Stimulated activated CD4-positive, alpha-beta T cell treated with anti-CD3 and anti-CD28 coated beads, Interleukin-15, amount 100 ng/mL, for 1 hour (primary cell): ENCODE results near the gene ARHGAP22.
"Not testable (repeated sequence)": the region's sequence is repeated elsewhere in the genome, so short reads cannot be mapped to it uniquely, and the experiment has no call there.

Source experiments
- DNase-seq, 2 donors: peaks; one replicate each; pipeline ENCODE4 v3.0.0-alpha.2; 2020; ENCODE audit warnings: low read depth in 1 of 2, low spot score in 1 of 2

ARHGAP22 gene

GRCh38 chr10:48437546-48437945, 167.3 kb downstream of the ARHGAP22 start:
- no peak for DNase-seq

DNA sequence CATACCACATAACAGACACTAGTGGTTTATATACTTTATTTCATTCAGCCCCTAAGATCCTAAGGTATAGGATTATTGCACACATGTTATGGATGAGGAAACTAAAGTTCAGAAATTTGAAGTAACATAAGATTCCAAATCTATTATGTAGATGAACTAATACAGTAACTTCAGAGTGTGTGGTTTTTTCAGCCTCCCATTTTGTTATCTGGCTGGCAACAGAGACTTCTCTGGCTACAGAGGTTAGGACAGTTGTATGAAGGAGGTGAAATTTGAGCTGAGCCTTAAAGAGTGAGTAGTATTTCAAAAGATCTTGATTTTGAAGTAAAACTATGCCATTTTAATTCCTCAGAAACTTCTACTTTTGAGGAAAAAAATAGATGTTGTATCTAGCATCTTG, 173.0 kb downstream of the ARHGAP22 start:
- DNase-seq: no peak

DNA sequence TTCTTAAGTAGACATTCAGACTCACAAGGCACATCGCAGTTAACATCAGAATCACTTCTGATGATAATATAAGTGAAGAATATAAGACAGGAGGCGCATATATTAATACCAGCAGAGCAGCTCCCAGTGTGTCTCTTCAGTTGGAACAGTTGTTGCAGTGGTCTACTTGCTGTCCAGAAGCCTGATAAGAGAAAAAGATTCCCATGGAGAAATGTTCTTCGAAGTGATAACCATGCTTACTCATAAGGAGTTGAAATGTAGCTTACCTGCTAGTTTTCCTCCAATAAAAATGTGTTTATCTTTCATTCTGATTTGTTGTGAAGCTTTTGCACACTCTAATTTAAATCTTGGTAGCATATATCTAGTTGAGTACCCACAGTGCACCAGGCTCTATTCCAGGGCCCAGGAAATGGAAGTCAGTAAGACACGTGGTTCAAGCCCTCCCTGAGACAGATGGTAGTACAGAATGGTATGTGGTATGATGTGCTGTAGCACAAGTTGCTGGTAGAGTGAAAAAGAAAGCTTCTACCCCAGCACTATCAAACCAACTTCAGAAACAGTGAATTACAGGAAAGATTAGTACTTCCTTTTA, 174.4 kb downstream of the ARHGAP22 start:
- DNase-seq: no peak

DNA sequence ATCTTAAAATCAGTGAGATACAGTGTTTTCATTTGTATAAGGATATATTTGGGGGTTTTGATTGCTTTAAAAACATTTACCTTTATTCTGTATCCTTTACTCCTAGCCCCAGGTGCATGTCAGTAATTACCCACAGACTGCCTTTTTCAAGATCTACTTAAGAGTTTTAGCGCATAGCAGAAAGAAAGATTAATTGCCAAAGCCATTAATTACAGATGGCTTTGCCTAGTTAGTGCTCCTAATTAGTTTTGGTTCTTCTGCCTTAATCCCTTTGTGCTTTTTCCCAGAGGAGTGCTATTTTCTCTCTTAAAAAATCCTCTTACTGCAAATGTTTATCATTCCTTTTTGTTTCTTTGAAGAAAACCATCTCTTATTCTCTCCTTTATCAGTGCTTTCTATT, 175.6 kb downstream of the ARHGAP22 start:
- DNase-seq: no peak

DNA sequence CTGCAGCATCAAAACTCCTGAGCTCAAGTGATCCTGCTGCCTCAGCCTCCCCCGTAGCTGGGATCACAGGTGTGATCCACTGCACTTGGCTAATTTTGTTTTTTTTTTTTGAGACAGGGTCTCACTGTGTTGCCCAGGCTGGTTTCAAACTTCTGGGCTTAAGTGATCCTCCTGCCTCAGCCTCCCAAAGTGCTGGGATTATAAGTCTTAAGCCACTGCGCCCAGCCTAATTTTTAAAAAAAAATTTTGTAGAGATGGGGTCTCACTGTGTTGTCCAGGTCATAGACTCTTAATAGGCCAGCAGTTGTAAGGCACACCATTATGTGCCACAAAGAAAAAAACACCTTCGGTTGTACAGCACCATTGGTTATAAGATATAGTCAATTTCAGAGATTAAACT, 176.0 kb downstream of the ARHGAP22 start:
- DNase-seq: no peak

DNA sequence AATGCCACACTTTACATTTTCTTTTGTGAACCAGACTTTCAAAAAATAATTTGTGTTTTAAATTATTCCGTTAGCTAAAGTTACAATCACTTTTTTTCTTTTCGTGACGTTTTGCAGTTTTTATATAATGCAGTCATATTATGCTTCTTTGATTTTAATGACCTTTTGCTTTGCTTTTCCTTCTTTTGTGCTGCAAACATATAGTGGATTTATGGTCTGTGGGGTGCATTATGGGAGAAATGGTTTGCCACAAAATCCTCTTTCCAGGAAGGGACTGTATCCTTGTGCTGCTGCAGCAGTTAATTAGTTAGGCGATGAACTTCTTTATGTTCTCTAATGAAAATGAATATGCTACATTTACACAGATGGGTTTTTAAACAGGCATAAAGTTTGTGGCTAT, 181.0 kb downstream of the ARHGAP22 start:
- DNase-seq: no peak

DNA sequence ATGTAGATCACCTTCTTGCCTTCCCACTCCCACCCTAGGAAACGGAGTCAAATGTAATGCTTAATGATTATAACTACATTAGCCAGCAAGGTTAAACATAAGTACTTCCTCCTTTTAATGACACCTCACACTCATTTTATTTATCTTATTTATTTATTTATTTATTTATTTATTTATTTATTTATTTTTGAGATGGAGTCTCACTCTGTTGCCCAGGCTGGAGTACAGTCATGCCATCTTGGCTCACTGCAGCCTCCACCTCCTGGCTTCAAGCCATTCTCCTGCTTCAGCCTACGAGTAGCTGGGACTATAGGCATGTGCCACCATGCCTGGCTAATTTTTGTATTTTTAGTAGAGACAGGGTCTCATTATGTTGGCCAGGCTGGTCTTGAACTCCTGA, 183.0 kb downstream of the ARHGAP22 start:
- not testable (repeated sequence) for DNase-seq

- no peak for DNase-seq
These were observed 185.2 kb downstream of the ARHGAP22 start for GRCh38 chr10:48419714-48420113.

DNA sequence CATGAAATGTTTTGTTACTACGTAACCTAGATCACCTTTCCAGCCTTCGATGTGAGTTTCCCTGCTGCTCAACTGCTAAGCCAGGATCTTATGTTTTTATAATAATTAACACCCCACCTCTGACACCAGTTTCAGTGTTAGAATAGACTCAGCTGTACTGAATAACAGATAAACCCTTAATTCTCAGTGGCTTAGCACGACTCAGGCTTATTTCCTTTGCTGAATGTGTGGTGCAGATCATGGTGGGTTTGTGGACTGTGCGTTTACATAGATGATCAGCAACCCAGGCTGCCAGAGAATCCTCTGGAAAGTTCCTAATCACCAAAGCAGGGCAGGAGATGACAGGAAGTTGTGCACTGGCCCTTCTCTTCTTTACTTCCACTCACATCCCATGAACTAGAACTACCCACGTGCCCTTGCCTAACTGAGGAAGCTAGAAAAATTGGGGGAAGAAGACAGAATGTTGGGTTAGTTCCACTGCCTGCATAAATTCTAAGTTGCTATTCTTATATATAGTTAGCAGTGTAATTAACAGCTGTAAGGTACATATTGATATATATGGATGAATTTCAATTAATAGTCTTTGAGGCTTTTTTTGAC, 186.6 kb downstream of the ARHGAP22 start:
- DNase-seq: no peak

- no peak for DNase-seq
These were observed 187.5 kb downstream of the ARHGAP22 start for GRCh38 chr10:48417374-48417773.

- no peak for DNase-seq
These were observed 188.2 kb downstream of the ARHGAP22 start for GRCh38 chr10:48416584-48417232.

DNA sequence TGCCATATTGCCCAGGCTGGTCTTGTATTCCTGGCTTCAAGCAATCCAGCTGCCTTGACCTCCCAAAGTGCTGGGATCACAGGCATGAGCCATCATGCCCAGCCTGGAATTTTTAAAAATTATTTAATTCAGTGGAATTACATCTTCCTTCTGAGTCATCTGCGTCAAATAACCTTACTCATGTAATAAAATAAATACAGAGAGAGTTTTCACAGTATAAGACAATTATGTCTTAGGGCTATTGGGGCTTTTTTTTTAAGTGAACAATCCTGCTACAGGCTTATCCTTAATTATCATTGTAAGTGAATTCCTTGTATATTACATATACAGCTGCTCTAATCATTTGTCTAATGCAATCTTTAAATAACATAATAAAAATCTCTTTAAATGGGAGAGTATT, 190.1 kb downstream of the ARHGAP22 start:
- no peak for DNase-seq

- DNase-seq: no peak
These were observed 190.7 kb downstream of the ARHGAP22 start for GRCh38 chr10:48414160-48414559.

DNA sequence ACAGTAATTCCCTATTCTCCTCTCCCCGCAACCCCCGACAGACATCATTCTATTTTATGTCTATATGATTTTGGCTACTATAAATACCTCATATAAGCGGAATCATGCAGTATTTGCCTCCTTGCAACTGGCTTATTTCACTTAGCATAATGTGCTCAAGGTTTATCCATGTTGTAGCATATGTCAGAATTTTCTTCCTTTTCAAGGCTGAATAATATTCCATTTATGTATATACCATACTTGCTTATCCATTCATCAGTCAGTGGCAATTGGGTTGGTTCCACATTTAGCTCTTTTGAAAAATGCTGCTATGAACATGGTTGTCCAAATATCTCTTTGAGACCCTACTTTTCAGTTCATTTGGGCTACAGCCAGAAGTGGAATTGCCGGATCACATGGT, 191.9 kb downstream of the ARHGAP22 start:
- no peak for DNase-seq

DNA sequence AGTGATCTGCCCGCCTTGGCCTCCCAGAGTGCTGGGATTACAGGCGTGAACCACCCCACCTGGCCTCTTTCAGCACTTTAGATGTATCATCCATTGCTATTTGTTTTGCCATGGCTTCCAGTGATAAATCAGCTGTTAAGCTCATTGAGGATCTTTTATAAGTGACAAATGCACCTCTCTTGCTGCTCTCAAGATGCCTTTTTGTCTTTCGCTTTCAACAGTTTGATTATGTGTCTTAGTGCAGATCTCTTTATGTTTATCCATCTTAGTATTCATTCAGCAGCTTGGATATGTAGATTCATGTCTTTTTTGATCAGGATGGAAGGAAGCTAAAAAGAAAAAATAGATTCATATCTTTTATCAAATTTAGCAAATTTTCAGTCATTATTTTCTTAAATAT, 192.8 kb downstream of the ARHGAP22 start:
- no peak for DNase-seq

DNA sequence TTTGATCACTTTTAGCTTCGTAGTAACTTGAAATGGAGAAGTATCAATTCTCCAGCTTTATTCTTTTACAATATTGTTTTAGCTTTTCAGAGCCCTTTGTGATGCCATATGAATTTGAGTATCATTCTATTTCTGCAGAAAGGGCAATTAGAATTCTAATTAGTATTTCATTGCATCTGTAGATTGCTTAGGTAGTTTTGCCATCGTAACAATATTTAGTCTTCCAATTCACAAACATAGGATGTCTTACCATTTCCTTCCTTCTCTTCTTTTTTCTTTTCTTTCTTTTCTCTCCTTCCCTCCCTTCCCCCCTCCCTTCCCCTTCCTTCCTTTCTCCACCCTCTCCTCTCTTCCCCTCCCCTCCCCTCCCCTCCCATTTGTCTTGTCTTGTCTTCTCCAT, 193.4 kb downstream of the ARHGAP22 start:
- no peak for DNase-seq

DNA sequence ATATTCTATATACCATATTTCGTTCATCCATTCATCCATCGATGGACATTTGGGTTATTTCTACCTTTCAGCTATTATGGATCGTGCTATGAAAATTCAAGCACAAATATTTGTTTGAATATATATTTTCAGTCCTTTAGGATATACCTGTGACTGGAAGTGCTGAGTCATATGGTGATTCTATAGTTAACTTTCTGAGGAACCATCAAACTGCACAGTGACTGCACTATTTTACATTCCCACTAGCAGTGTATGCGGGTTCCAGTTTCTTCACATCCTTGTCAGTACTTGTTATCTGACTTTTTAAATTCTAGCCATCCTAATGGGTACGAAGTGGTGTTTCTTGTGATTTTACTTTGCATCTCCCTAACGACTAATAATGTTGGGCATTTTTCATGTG, 194.4 kb downstream of the ARHGAP22 start:
- DNase-seq: no peak

GRCh38 chr10:48406658-48407057, 198.2 kb downstream of the ARHGAP22 start:
- no peak for DNase-seq

GRCh38 chr10:48406204-48406603, 198.7 kb downstream of the ARHGAP22 start:
- no peak for DNase-seq

DNA sequence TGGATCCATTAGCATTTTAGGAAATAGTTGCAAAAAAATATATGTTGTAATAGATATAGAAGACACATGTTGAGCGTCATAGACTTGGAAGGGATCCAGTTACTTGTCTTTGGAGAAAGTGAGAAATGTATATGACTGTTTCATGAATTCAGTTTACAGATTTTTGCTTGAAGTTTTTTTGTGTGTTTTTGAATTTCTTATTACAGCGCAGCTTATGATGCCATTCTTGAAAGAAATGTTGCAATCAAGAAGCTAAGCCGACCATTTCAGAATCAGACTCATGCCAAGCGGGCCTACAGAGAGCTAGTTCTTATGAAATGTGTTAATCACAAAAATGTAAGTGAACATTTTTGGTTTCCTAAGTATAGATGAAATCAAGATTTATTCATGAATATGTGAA, 200.2 kb downstream of the ARHGAP22 start:
- DNase-seq: no peak

- DNase-seq: no peak
These were observed 204.0 kb downstream of the ARHGAP22 start for GRCh38 chr10:48400850-48401220.

DNA sequence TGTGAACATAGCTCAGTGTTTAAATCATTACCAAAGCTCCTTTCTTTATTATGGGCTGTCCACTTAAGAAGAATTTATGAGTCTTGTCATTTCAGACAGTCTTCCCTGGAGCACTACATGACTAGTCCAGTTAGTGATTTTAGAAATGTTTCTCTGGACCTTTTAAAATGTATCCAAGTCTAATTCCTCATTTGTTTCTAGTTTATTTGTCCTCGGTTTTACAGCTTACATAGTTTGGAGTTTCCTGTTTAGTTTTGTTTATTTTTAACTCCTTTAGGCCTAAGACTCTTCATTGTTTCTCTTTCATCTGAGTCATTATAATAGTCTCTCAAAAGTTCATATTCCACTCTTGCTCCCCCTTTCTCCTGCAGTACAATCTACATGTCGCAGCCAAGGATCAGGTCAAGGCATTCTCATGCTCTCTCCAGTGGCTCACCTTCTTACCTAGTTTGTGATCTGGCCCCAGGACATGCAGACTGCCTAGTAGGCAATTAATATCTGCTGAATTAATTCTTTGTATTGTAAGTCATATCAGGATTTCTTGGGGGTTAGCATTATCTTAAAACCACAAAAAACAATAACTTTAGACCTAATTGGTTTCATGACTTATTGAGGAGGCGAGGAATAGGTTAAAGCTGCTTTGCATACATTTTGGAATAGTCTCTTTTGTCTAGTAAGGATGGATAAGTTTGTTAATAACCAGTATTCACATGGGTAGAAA, 204.6 kb downstream of the ARHGAP22 start:
- DNase-seq: no peak
